HFFc6 (cell line): ENCODE results near the gene TMEM181. TPM values are rescaled to one million over a fixed set of nuclear protein-coding genes. Genes with fewer than 3 reads are reported as not detected.
A peak's percentile ranks its signal among the peaks of the same experiment; 100 is the strongest.

Source experiments
- DNase-seq: peaks from one replicate; pipeline ENCODE4 v3.0.0-alpha.2; 2018
- H3K27ac Mint-ChIP-seq: 2 replicates; pipeline ENCODE4 v1.8.0; 2020; ENCODE audit warnings: mild to moderate bottlenecking, mixed read lengths
- H3K27me3 Mint-ChIP-seq: 2 replicates; pipeline ENCODE4 v1.8.0; 2021; ENCODE audit warnings: mild to moderate bottlenecking, moderate library complexity, mixed read lengths; ENCODE audit not compliant: insufficient read depth
- H3K36me3 Mint-ChIP-seq: 2 replicates; pipeline ENCODE4 v1.8.0; 2021; ENCODE audit warnings: low read depth, mixed read lengths
- H3K4me1 Mint-ChIP-seq: 2 replicates; pipeline ENCODE4 v1.8.0; 2020; ENCODE audit warnings: low read depth, mixed read lengths
- H3K4me3 Mint-ChIP-seq: 2 replicates; pipeline ENCODE4 v1.8.0; 2020; ENCODE audit warnings: mild to moderate bottlenecking, moderate library complexity, mixed read lengths
- H3K9me3 Mint-ChIP-seq: 2 replicates; pipeline ENCODE4 v1.8.0; 2020; ENCODE audit warnings: mild to moderate bottlenecking, mixed read lengths
- total RNA-seq, 6 experiments: library from RNA; stranded (reverse); fragmentation: NEBNext Ultra II Directional; extraction: Animal tissue kit (Norgen Biotek cat#: 25700); gene quantifications; 2 replicates in 1 of 6; 3 replicates in 5 of 6; pipeline ENCODE4 v1.2.3, GENCODE V29; 2021
- TF ChIP-seq, protein P1 (sequence below): fragments of 200-600 bp; sonication (generic); IDR thresholded peaks from 2 replicates; pipeline ENCODE4 v1.5.0; 2021; ENCODE audit warnings: antibody characterized with exemption, mild to moderate bottlenecking

The TMEM181 gene
- total RNA-seq, 6 experiments from 2014 or later = 25.8 to 37.8 (median 30.1) TPM

DNA sequence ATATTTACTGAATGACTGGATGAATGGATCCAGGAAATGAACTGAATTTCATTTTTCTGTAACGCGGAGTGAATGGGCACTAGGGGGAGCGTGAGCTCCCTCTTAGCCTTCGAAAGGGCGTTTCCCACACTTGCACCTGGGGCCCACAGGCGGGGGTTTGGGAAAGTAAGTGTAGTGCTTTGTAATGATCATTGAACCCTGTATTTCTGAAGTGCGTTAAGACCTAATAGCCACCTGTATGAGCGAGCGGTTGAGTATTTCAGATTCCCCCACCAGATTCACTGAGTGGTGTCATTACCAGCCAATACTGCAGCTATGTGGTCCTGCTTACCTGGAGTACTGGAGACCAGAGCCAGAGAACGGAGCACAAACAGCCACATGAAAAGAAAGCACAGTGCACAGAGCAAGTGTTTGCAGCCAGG lies 100.5 kb downstream of the TMEM181 start:
- Mint-ChIP-seq H3K4me1 (peaks cover 42% of the 10 kb centered on the region), H3K9me3 (no peaks in the 10 kb centered on the region), H3K27ac (no peak overlapping the region), H3K36me3 (no peaks in the 10 kb centered on the region), H3K27me3 (no peaks in the 10 kb centered on the region), H3K4me3 (no peak overlapping the region)
- DNase-seq = no peak
- TF ChIP-seq, protein P1, sequence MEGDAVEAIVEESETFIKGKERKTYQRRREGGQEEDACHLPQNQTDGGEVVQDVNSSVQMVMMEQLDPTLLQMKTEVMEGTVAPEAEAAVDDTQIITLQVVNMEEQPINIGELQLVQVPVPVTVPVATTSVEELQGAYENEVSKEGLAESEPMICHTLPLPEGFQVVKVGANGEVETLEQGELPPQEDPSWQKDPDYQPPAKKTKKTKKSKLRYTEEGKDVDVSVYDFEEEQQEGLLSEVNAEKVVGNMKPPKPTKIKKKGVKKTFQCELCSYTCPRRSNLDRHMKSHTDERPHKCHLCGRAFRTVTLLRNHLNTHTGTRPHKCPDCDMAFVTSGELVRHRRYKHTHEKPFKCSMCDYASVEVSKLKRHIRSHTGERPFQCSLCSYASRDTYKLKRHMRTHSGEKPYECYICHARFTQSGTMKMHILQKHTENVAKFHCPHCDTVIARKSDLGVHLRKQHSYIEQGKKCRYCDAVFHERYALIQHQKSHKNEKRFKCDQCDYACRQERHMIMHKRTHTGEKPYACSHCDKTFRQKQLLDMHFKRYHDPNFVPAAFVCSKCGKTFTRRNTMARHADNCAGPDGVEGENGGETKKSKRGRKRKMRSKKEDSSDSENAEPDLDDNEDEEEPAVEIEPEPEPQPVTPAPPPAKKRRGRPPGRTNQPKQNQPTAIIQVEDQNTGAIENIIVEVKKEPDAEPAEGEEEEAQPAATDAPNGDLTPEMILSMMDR = peak; percentile 76

DNA sequence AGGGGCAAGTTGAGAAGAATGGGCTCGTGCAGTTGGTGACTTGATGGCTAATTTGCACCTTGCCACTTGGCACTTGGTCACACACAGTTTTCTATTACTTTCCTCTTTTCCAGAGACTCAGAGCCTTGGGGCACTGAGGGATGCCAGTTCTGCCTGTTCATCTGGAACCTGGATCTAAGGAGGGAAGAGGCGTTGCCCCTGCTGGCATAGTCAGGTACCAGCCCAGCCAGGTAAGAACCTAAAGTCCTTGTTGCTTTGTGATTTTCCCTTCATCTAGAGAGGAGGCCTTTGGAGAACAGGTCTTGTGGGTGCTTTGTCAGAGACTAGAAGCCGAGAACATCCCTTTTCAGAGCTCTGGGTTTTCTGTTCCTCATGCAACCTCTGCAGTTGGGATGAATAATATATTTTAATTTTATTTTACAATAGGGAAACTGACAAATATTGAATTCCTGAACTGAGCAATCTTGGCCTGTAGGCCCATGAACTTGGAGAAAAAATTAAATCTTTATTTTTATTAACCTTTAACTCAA lies 101.3 kb downstream of the TMEM181 start:
- no peaks in the 10 kb centered on the region for H3K27me3 Mint-ChIP-seq
- no peak overlapping the region for H3K27ac Mint-ChIP-seq
- H3K4me1 Mint-ChIP-seq = peaks cover 34% of the 10 kb centered on the region
- TF ChIP-seq, protein P1 = no peak
- no peaks in the 10 kb centered on the region for H3K9me3 Mint-ChIP-seq
- no peaks in the 10 kb centered on the region for H3K36me3 Mint-ChIP-seq
- H3K4me3 Mint-ChIP-seq = no peak overlapping the region
- DNase-seq = no peak

DNA sequence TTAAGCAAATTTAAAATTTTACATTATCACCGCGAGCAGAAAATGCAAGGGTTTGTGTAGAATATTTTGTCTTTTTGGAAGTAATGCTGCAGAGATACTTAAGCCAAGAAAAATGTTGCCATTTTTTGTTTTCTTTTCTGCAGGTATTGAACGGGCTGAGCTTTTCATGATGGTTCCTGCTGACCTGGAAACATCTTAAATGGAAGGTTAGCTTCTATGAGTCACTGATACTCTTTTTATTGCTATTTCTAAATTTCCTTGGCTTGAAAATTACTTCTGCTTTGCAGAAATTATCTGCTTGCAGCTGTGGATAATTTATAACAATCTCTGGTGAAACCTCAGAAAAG lies 102.7 kb downstream of the TMEM181 start:
- H3K4me3 Mint-ChIP-seq = peak overlapping the region; percentile 72; the same call in 1 of the 2 replicates
- H3K36me3 Mint-ChIP-seq = no peaks in the 10 kb centered on the region
- H3K4me1 Mint-ChIP-seq = peaks cover 20% of the 10 kb centered on the region
- TF ChIP-seq, protein P1 = no peak
- H3K27me3 Mint-ChIP-seq = no peaks in the 10 kb centered on the region
- no peaks in the 10 kb centered on the region for H3K9me3 Mint-ChIP-seq
- no peak overlapping the region; the same call in 1 of the 2 replicates for H3K27ac Mint-ChIP-seq
- DNase-seq = no peak

DNA sequence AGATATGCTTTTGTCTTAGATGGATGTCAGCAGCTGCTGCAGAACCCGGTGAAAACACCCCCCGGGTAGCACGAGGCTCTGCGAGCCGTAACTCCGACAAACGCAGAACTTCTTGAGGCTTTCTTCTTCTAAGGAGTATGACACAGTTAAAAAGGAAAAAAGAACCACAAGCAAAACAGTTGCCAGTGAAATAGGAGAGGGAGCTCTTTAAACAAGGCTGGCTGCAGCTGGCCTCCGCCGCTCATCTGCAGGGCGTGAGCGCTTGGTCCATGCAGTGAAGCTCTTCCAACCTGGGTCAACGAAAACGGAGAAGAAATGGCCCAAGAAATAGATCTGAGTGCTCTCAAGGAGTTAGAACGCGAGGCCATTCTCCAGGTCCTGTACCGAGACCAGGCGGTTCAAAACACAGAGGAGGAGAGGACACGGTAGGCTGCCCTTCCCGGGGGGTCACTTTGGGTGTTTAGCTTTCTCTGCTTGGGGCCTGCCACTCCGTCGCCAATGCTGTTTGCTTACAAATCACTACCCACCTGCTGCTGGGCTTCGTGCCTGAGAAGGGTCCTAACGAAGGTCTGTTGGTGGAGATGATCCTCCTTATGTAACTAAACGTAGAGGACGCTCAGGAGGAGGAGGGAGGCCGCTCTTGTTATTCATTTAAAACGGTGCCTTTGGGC lies 103.2 kb downstream of the TMEM181 start:
- Mint-ChIP-seq H3K4me1 (peaks cover 19% of the 10 kb centered on the region), H3K36me3 (no peaks in the 10 kb centered on the region), H3K27ac (no peak overlapping the region; the same call in 1 of the 2 replicates), H3K4me3 (peak overlapping the region; percentile 72; the same call in 1 of the 2 replicates), H3K9me3 (no peaks in the 10 kb centered on the region), H3K27me3 (no peaks in the 10 kb centered on the region)
- TF ChIP-seq, protein P1 = no peak
- no peak for DNase-seq

DNA sequence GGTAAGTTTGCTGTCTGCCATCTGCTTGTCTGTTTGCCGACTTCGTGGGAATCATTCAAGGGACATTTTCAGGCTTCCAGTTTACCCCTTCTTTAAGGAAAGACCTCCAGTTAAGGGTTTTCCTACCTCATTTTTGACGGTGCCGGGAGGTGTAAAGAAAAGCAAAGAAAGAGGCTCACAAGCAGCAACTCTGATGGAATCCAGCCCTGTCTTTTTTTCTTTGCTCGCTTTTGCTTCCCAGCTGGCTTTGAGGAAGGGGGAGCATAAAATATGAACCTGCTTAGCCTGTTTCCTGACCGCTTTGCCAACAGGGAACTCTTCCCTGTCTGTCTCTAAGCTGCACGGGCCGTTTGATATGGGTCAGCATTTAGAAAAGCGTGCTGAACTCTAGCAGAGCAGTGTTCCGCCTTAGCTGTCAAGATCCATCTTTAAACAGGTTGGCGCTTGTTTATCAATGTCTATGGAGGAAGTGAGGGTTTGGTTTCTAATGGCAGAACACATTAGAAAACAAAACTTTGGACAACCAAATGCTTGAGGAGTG lies 103.8 kb downstream of the TMEM181 start:
- H3K27me3 Mint-ChIP-seq = no peaks in the 10 kb centered on the region
- peaks cover 23% of the 10 kb centered on the region for H3K4me1 Mint-ChIP-seq
- TF ChIP-seq, protein P1 = no peak
- H3K27ac Mint-ChIP-seq = no peak overlapping the region
- no peaks in the 10 kb centered on the region for H3K9me3 Mint-ChIP-seq
- no peak for DNase-seq
- H3K4me3 Mint-ChIP-seq = no peak overlapping the region
- no peaks in the 10 kb centered on the region for H3K36me3 Mint-ChIP-seq
